Tibial nerve (tissue), 4 donors: ENCODE results near the gene GALNT5.

ENCODE experiments used
- EP300 ChIP-seq, 2 donors: sonication (generic); formaldehyde crosslinking; IDR thresholded peaks; one replicate each; pipeline ENCODE4 v1.6.1; 2017; ENCODE audit warnings: antibody characterized with exemption in 2 of 2, mild to moderate bottlenecking in 1 of 2
- TF ChIP-seq, protein P1 (sequence below), 5 experiments: fragments of 200-600 bp in 3 of 5; fragments of 450-650 bp in 2 of 5; sonication (generic) in 3 of 5; IDR thresholded peaks; one replicate each; pipeline ENCODE4 v1.5.1; 2016 to 2019; ENCODE audit warnings: antibody characterized with exemption in 5 of 5, mild to moderate bottlenecking in 3 of 5, moderate library complexity in 2 of 5

DNA sequence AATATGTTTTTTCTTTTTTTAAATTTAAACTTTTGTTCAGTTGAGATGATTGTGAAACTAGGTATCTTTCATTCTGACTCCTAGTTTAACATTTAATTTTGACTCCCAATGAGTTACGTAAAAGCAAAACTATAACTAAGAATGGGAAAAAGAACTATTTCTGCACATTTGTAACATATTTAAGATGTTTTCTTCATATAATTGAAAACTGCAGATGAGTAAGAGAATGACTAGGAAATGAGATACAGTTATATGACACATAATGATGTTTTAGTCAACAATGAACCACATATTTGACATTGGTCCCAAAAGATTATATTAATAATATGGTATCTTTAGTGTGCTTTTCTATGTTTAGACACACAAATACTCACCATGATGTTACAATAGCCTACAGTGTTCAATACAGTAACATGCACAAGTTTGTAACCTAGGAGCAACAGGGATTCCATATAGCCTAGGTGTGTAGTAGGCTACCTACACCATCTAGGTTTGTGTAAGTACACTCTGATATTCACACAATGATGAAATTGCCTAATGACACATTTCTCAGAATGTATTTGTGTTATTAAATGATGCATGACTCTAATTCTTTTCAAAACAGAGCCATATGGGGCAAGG lies 55.5 kb downstream of the GALNT5 start:
- no peak for TF ChIP-seq EP300 (IDR thresholded peaks at IDR 0.05)
- TF ChIP-seq, protein P1, sequence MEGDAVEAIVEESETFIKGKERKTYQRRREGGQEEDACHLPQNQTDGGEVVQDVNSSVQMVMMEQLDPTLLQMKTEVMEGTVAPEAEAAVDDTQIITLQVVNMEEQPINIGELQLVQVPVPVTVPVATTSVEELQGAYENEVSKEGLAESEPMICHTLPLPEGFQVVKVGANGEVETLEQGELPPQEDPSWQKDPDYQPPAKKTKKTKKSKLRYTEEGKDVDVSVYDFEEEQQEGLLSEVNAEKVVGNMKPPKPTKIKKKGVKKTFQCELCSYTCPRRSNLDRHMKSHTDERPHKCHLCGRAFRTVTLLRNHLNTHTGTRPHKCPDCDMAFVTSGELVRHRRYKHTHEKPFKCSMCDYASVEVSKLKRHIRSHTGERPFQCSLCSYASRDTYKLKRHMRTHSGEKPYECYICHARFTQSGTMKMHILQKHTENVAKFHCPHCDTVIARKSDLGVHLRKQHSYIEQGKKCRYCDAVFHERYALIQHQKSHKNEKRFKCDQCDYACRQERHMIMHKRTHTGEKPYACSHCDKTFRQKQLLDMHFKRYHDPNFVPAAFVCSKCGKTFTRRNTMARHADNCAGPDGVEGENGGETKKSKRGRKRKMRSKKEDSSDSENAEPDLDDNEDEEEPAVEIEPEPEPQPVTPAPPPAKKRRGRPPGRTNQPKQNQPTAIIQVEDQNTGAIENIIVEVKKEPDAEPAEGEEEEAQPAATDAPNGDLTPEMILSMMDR (IDR thresholded peaks at IDR 0.05): no peak
